ENCODE measurements around the gene NCS1. TPM values are rescaled to one million over a fixed set of nuclear protein-coding genes. Genes with fewer than 3 reads are reported as not detected.

Gene NCS1
- total RNA-seq, 1 experiment from 2014 or later: 68.7 TPM

- H3K4me1 ChIP-seq (ENCODE audit: control insufficient read depth in 1 of 2, insufficient read depth in 2 of 2, low read length in 2 of 2): no peaks in the 10 kb centered on the region
- H3K9ac ChIP-seq (ENCODE audit: low read length): no peak overlapping the region
- H3K79me2 ChIP-seq (ENCODE audit: insufficient read depth, low read length): no peaks in the 10 kb centered on the region
- H3K27me3 ChIP-seq (ENCODE audit: insufficient read depth, low read length): no peaks in the 10 kb centered on the region
- no peak overlapping the region for H3K27ac ChIP-seq (ENCODE audit: low read depth, low read length)
- H3K36me3 ChIP-seq (ENCODE audit: control insufficient read depth in 1 of 2, insufficient read depth in 2 of 2, low read length in 2 of 2): peaks cover 0 to 3% of the 10 kb centered on the region in 2 experiments; a peak in 2 of 4 replicates
- no peaks in the 10 kb centered on the region for H3K9me3 ChIP-seq (ENCODE audit: control insufficient read depth in 1 of 2, insufficient read depth in 1 of 2, low read depth in 1 of 2, low read length in 2 of 2)
- intact Hi-C loops (cut with micrococcal nuclease): no loop called here
- no peak overlapping the region for H2AFZ ChIP-seq (ENCODE audit: low read depth, low read length, poor library complexity, severe bottlenecking)
- TF ChIP-seq ELF1 (IDR thresholded peaks at IDR 0.05; ENCODE audit: borderline replicate concordance, low read depth) (no peak), FOSL1 (IDR thresholded peaks at IDR 0.05; ENCODE audit: low read depth) (no peak), ATF3 (IDR thresholded peaks at IDR 0.05) (no peak), CTCF (IDR thresholded peaks at IDR 0.05 in 2 of 3, conservative IDR thresholded peaks at IDR 0.05 in 1 of 3; ENCODE audit: borderline replicate concordance in 1 of 3, insufficient read depth in 1 of 3, low read depth in 2 of 3, low read length in 2 of 3) (no peak), EGR1 (IDR thresholded peaks at IDR 0.05; ENCODE audit: low read depth) (no peak), MAX (IDR thresholded peaks at IDR 0.05) (no peak), SIN3A (IDR thresholded peaks at IDR 0.05; ENCODE audit: low read depth) (no peak), YY1 (IDR thresholded peaks at IDR 0.05; ENCODE audit: extremely low read depth, insufficient replicate concordance, low read depth, low read length) (no peak), ZNF274 (IDR thresholded peaks at IDR 0.05; ENCODE audit: low read depth, low read length) (no peak), REST (IDR thresholded peaks at IDR 0.05; ENCODE audit: low read depth) (no peak), SRF (IDR thresholded peaks at IDR 0.05; ENCODE audit: low read depth) (no peak), ZFX (IDR thresholded peaks at IDR 0.05) (no peak), TCF7L2 (IDR thresholded peaks at IDR 0.05; ENCODE audit: borderline replicate concordance, extremely low read depth, insufficient read depth, insufficient read length) (no peak), SP1 (IDR thresholded peaks at IDR 0.05; ENCODE audit: low read depth) (no peak), JUND (IDR thresholded peaks at IDR 0.05) (no peak), RAD21 (IDR thresholded peaks at IDR 0.05; ENCODE audit: low read depth) (no peak), CBX3 (IDR thresholded peaks at IDR 0.05; ENCODE audit: low read depth) (no peak), EZH2phosphoT487 (IDR thresholded peaks at IDR 0.05; ENCODE audit: borderline replicate concordance) (no peak)
- H4K20me1 ChIP-seq (ENCODE audit: insufficient read depth): no peaks in the 10 kb centered on the region
- ATAC-seq (no peak), DNase-seq (ENCODE audit: low read depth, low spot score) (no peak)
- no peaks in the 10 kb centered on the region for H3K9me2 ChIP-seq (ENCODE audit: insufficient read depth)
- H3K4me3 ChIP-seq (replicated peaks in 1 of 2; ENCODE audit: low read depth in 1 of 2, low read length in 2 of 2): no peak overlapping the region
- BruUV-seq (replicated peaks): no TSS peak
- no peak overlapping the region for H3K4me2 ChIP-seq (ENCODE audit: low read length)
- ChIA-PET POLR2A (no interaction called here), RAD21 (ENCODE audit: low non-redundant PET in 1 of 2, low total read pairs in 2 of 2, uncharacterized antibody in 2 of 2, unreplicated experiment in 2 of 2) (no interaction called here), CTCF (no interaction called here)
Observed at GRCh38 chr9:130128251-130128650, 44.0 kb upstream of the NCS1 start.
